ENCODE data around the gene DMRT3.

DMRT3 gene

GRCh38 chr9:1025131-1025530 is 48.7 kb downstream of the DMRT3 start:
- no peak for TF ChIP-seq POLR2AphosphoS5 (IDR thresholded peaks at IDR 0.05; ENCODE audit: low read depth, low read length)
- no peak for TF ChIP-seq FOXP2 (optimal IDR thresholded peaks at IDR 0.05; ENCODE audit: borderline replicate concordance, extremely low read depth, extremely low read length, insufficient read depth)
- TF ChIP-seq, protein P1, sequence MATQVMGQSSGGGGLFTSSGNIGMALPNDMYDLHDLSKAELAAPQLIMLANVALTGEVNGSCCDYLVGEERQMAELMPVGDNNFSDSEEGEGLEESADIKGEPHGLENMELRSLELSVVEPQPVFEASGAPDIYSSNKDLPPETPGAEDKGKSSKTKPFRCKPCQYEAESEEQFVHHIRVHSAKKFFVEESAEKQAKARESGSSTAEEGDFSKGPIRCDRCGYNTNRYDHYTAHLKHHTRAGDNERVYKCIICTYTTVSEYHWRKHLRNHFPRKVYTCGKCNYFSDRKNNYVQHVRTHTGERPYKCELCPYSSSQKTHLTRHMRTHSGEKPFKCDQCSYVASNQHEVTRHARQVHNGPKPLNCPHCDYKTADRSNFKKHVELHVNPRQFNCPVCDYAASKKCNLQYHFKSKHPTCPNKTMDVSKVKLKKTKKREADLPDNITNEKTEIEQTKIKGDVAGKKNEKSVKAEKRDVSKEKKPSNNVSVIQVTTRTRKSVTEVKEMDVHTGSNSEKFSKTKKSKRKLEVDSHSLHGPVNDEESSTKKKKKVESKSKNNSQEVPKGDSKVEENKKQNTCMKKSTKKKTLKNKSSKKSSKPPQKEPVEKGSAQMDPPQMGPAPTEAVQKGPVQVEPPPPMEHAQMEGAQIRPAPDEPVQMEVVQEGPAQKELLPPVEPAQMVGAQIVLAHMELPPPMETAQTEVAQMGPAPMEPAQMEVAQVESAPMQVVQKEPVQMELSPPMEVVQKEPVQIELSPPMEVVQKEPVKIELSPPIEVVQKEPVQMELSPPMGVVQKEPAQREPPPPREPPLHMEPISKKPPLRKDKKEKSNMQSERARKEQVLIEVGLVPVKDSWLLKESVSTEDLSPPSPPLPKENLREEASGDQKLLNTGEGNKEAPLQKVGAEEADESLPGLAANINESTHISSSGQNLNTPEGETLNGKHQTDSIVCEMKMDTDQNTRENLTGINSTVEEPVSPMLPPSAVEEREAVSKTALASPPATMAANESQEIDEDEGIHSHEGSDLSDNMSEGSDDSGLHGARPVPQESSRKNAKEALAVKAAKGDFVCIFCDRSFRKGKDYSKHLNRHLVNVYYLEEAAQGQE (IDR thresholded peaks at IDR 0.05; ENCODE audit: insufficient read depth in 1 of 2, low read depth in 2 of 2, low read length in 2 of 2) = no peak
- no peak for TF ChIP-seq TAF1 (IDR thresholded peaks at IDR 0.05; ENCODE audit: borderline replicate concordance, insufficient read depth, low read length)
- TF ChIP-seq SIN3A (IDR thresholded peaks at IDR 0.05; ENCODE audit: borderline replicate concordance, insufficient read depth, low read length) = no peak

DNA sequence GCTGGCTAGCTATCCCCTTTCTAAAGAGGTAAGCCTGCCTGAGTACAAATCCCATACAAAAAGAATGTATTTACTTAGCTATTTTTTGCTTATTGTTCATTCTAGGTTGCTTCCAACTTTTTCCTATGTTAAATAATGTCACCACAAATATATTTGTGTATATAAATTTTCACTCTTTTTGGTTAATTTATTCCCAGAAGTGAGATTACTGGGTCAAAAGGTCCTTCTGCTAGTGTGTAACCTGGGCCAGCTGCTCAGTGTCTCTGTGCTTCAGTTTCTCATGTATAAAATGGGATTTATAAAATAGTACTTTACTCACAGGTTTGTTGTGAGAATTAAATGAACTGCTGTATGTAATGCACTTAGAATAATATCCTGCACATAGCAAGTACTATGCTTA is 49.8 kb downstream of the DMRT3 start:
- TF ChIP-seq, protein P1 (IDR thresholded peaks at IDR 0.05; ENCODE audit: insufficient read depth in 1 of 2, low read depth in 2 of 2, low read length in 2 of 2) = no peak
- no peak for TF ChIP-seq POLR2AphosphoS5 (IDR thresholded peaks at IDR 0.05; ENCODE audit: low read depth, low read length)
- TF ChIP-seq FOXP2 (optimal IDR thresholded peaks at IDR 0.05; ENCODE audit: borderline replicate concordance, extremely low read depth, extremely low read length, insufficient read depth) = no peak
- no peak for TF ChIP-seq SIN3A (IDR thresholded peaks at IDR 0.05; ENCODE audit: borderline replicate concordance, insufficient read depth, low read length)
- TF ChIP-seq TAF1 (IDR thresholded peaks at IDR 0.05; ENCODE audit: borderline replicate concordance, insufficient read depth, low read length) = no peak

DNA sequence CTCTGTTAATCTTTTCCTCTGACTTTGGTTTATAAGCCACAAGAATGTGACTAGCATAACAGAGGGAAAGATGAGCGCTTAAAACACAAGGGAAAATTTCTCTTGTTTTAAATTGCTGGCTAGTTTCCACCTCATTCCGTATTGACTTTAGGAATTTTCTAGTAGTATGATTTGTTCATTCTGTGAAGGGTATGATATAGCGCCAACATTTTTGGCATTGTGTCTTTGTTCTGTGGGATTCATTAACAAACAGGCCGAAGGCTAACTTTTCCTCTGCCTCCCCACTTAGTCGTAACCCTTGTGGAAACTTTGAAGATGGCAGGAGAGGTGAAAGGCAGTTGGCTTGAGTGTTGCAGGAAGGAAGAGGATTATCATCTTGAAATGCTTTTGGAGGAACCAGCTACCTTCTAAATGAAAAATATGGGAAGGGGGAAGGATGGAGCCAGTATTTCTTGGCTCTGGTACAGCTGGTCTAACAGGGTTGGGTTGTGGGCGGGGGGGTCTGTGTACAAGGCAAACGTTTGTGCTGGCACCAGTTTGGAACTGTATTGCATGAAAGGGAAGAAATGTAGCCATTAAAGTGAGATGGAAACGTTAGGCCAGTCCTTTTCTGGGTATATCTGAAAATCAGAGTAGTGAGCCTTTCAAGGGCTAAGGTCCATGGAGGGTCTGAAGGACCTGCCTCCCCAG is 52.2 kb downstream of the DMRT3 start:
- TF ChIP-seq FOXP2 (optimal IDR thresholded peaks at IDR 0.05; ENCODE audit: borderline replicate concordance, extremely low read depth, extremely low read length, insufficient read depth) (no peak), TAF1 (IDR thresholded peaks at IDR 0.05; ENCODE audit: borderline replicate concordance, insufficient read depth, low read length) (no peak), SIN3A (IDR thresholded peaks at IDR 0.05; ENCODE audit: borderline replicate concordance, insufficient read depth, low read length) (no peak), POLR2AphosphoS5 (IDR thresholded peaks at IDR 0.05; ENCODE audit: low read depth, low read length) (no peak)
- TF ChIP-seq, protein P1 (IDR thresholded peaks at IDR 0.05; ENCODE audit: insufficient read depth in 1 of 2, low read depth in 2 of 2, low read length in 2 of 2) = no peak

- TF ChIP-seq, protein P1 (IDR thresholded peaks at IDR 0.05; ENCODE audit: insufficient read depth in 1 of 2, low read depth in 2 of 2, low read length in 2 of 2) = no peak
- TF ChIP-seq FOXP2 (optimal IDR thresholded peaks at IDR 0.05; ENCODE audit: borderline replicate concordance, extremely low read depth, extremely low read length, insufficient read depth) (no peak), POLR2AphosphoS5 (IDR thresholded peaks at IDR 0.05; ENCODE audit: low read depth, low read length) (no peak), SIN3A (IDR thresholded peaks at IDR 0.05; ENCODE audit: borderline replicate concordance, insufficient read depth, low read length) (no peak), TAF1 (IDR thresholded peaks at IDR 0.05; ENCODE audit: borderline replicate concordance, insufficient read depth, low read length) (no peak)
Measured at GRCh38 chr9:1031951-1032601, 55.6 kb downstream of the DMRT3 start.
